Activated CD8-positive, alpha-beta T cell treated with anti-CD3 and anti-CD28 coated beads for 36 hours (primary cell): ENCODE results near the gene CATSPERD. TPM values are rescaled to one million over a fixed set of nuclear protein-coding genes. Genes with fewer than 3 reads are reported as not detected.

Source experiments
- ATAC-seq: fragments of 200-7000 bp; cut with Tn5 transposase; one replicate; pipeline ENCODE4 v1.10.0; 2021; ENCODE audit warnings: mild to moderate bottlenecking, moderate library complexity
- CTCF ChIA-PET: fragments of 350-600 bp; sonication (Branson Sonifier 250); formaldehyde crosslinking; loops from one replicate; lab custom pipeline; 2021; ENCODE audit warnings: antibody characterized with exemption; lab: Charles Lee
- POLR2A ChIA-PET: fragments of 350-600 bp; sonication (Branson Sonifier 250); formaldehyde crosslinking; loops from one replicate; lab custom pipeline; 2021; ENCODE audit warnings: antibody characterized with exemption; lab: Charles Lee
- DNase-seq: peaks from one replicate; pipeline ENCODE4 v3.0.0-alpha.2; 2020
- H3K27ac Mint-ChIP-seq: one replicate; pipeline ENCODE4 v1.8.0; 2021; ENCODE audit warnings: mild to moderate bottlenecking, mixed read lengths
- H3K27me3 Mint-ChIP-seq: one replicate; pipeline ENCODE4 v1.8.0; 2021; ENCODE audit warnings: mixed read lengths
- H3K36me3 Mint-ChIP-seq: one replicate; pipeline ENCODE4 v1.8.0; 2021; ENCODE audit warnings: low read depth, mixed read lengths
- H3K4me1 Mint-ChIP-seq: one replicate; pipeline ENCODE4 v1.8.0; 2021; ENCODE audit warnings: low read depth, mixed read lengths
- H3K4me3 Mint-ChIP-seq: one replicate; pipeline ENCODE4 v1.8.0; 2021; ENCODE audit warnings: mild to moderate bottlenecking, moderate library complexity, mixed read lengths
- H3K9me3 Mint-ChIP-seq: one replicate; pipeline ENCODE4 v1.8.0; 2021; ENCODE audit warnings: mixed read lengths
- intact Hi-C: fragments of 100-400 bp; cut with micrococcal nuclease; formaldehyde crosslinking; loops from one replicate; pipeline ENCODE4 v1.10.0; 2022
- total RNA-seq, 2 experiments: library from RNA; stranded (reverse); gene quantifications; one replicate each; pipeline ENCODE4 v1.2.3, GENCODE V29; 2021
- TF ChIP-seq, protein P1 (sequence below): fragments of 200-600 bp; IDR thresholded peaks from one replicate; pipeline ENCODE4 v1.8.0; 2022; ENCODE audit warnings: antibody characterized with exemption, mild to moderate bottlenecking

The CATSPERD gene
- total RNA-seq, 2 experiments from 2014 or later: not detected

DNA sequence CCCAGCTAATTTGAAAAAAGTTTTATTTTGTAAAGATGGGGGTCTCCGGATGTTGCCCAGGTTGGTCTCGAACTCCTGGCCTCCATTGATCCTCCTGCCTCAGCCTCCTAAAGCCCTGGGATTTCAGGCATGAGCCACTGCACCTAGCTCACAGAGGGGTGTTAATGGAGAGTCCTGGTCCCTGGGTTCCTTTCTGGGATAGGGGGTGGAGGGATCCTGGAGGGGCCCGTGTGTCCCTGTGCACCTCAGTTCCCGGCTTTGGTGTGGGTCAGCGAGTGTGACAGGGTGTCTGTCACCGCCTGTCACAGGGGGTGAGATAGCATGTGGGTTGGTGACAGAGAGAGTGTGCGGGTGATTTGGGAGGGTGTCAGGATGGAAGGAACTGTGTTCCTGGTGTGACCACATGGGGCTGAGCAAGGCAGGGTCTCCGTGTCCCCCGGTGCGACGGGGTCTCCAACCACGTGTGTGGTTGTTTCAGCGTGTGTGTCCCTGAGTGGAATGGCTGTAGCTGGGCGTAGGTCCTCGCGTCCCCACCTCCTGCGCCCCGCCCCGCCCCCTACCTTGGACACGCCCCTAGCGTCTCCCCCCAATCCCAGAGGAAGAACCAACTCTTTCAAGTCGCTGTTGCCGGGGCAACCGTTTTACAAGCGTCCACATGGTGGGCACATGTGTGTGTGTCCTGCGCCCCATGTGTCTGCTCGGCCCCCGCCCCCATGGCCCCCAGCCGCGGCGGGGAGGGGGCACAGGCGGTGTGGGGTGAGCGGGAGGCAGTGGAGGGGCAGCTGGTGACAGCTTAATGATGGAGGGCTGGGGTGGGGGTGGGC lies 81.6 kb downstream of the CATSPERD start:
- peak; percentile 64 for DNase-seq
- H3K27me3 Mint-ChIP-seq: peaks cover 29% of the 10 kb centered on the region

DNA sequence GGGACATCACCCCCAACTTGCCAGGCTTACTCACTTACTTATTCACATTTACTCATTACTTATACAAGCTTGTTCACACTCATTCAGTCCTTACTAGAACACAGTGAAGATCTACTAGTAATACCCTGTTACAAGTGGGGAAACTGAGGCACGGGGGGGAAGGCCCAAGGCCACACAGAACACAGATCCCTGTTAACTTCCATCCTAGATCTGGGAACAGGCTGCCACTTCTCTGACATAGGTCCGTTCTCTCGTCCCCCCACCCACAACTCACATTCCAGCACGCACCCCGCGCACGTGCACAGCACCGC lies 83.0 kb downstream of the CATSPERD start:
- no peak overlapping the region for H3K27ac Mint-ChIP-seq
- POLR2A ChIA-PET: interaction anchor here (1.1 to 5.3 kb wide), 5 partner anchors 9 to 468 kb away, joined by 3 to 31 read pairs (median 3); partner anchors contain the start of gene DUS3L
- TF ChIP-seq, protein P1, sequence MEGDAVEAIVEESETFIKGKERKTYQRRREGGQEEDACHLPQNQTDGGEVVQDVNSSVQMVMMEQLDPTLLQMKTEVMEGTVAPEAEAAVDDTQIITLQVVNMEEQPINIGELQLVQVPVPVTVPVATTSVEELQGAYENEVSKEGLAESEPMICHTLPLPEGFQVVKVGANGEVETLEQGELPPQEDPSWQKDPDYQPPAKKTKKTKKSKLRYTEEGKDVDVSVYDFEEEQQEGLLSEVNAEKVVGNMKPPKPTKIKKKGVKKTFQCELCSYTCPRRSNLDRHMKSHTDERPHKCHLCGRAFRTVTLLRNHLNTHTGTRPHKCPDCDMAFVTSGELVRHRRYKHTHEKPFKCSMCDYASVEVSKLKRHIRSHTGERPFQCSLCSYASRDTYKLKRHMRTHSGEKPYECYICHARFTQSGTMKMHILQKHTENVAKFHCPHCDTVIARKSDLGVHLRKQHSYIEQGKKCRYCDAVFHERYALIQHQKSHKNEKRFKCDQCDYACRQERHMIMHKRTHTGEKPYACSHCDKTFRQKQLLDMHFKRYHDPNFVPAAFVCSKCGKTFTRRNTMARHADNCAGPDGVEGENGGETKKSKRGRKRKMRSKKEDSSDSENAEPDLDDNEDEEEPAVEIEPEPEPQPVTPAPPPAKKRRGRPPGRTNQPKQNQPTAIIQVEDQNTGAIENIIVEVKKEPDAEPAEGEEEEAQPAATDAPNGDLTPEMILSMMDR: no peak
- H3K4me1 Mint-ChIP-seq: peaks cover 22% of the 10 kb centered on the region
- DNase-seq (no peak), ATAC-seq (no peak)
- H3K27me3 Mint-ChIP-seq: peaks cover 28% of the 10 kb centered on the region
- H3K36me3 Mint-ChIP-seq: no peaks in the 10 kb centered on the region
- intact Hi-C loops: loop anchor here (10.0 kb wide), 1 partner anchor 101 kb away; the partner anchor contains the start of genes NDUFA11 and VMAC
- CTCF ChIA-PET: interaction anchor here (0.9 to 2.4 kb wide), 57 partner anchors 9 to 322 kb away, joined by 3 to 57 read pairs (median 5); partner anchors contain the start of genes CATSPERD, DUS3L, FUT6 and LONP1
- H3K4me3 Mint-ChIP-seq: peak overlapping the region; percentile 51
- no peaks in the 10 kb centered on the region for H3K9me3 Mint-ChIP-seq

More for the DNA sequence above, 81.6 kb downstream of the CATSPERD start:
- H3K27ac Mint-ChIP-seq: no peak overlapping the region
- ChIA-PET POLR2A (interaction anchor here (1.3 to 5.3 kb wide), 2 partner anchors 12 to 26 kb away, joined by 6 to 31 read pairs; partner anchors contain the start of gene DUS3L), CTCF (interaction anchor here (1.2 to 1.8 kb wide), 2 partner anchors 9 to 101 kb away, joined by 3 to 4 read pairs; partner anchors contain the start of gene NDUFA11)
- no peaks in the 10 kb centered on the region for H3K36me3 Mint-ChIP-seq
- TF ChIP-seq, protein P1: no peak
- no peak overlapping the region for H3K4me3 Mint-ChIP-seq
- no peaks in the 10 kb centered on the region for H3K9me3 Mint-ChIP-seq
- H3K4me1 Mint-ChIP-seq: peaks cover 22% of the 10 kb centered on the region
- ATAC-seq: no peak
- intact Hi-C loops: loop anchor here (10.0 kb wide), 1 partner anchor 103 kb away; the partner anchor contains the start of genes NDUFA11 and VMAC

DNA sequence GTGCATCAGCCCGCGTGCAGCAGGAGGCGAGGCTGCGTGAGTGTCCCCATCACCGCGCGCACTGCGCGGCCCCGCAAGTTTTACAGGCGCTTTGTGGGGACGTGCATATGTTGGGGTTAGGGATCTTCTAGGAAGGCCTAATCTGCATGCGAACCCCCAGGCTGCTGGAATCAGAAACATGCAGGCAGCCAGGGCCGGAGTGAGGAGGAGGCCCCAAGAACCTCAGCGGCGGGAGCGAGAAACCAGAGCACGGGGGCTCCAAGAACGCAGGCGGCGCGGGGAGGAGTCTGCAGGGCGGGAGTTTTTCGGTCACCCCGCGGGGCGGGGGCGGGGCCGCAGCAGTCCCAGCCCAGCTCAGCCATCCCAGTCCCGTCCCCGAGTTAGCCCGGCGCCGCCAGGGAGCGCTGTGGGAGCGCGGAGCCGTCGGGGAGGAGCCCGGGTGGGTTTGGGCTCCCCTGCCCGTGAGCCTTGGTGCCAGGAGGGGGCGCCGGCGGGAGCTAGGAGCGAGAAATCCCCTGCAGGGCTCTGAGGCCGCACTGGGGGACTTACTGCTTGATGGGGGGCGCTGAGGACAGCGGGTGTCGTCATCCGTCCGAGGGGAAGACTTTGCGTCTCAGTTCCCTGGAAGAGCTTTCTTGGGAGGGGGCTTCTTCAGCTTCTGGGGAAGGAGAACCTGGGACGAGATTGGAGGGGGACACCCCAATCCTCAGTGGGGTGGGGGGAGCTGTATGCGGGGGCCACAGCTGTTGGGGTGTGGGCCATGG lies 83.5 kb downstream of the CATSPERD start:
- ATAC-seq (peak; percentile 98), DNase-seq (peak; percentile 96)
- POLR2A ChIA-PET: interaction anchor here (0.6 to 5.3 kb wide), 13 partner anchors 8 to 467 kb away, joined by 3 to 31 read pairs (median 4); partner anchors contain the start of genes DUS3L and NDUFA11
- TF ChIP-seq, protein P1: peak; percentile 93
- Mint-ChIP-seq H3K4me1 (peaks cover 22% of the 10 kb centered on the region), H3K27me3 (peaks cover 25% of the 10 kb centered on the region), H3K4me3 (peak overlapping the region; percentile 69), H3K27ac (peak overlapping the region; percentile 76), H3K9me3 (no peaks in the 10 kb centered on the region), H3K36me3 (no peaks in the 10 kb centered on the region)
- CTCF ChIA-PET: interaction anchor here (0.7 to 2.4 kb wide), 71 partner anchors 8 to 866 kb away, joined by 3 to 57 read pairs (median 4); partner anchors contain the start of genes CATSPERD, DUS3L, FUT5 and FUT6
- intact Hi-C loops: loop anchor here (10.0 kb wide), 1 partner anchor 101 kb away; the partner anchor contains the start of genes NDUFA11 and VMAC

DNA sequence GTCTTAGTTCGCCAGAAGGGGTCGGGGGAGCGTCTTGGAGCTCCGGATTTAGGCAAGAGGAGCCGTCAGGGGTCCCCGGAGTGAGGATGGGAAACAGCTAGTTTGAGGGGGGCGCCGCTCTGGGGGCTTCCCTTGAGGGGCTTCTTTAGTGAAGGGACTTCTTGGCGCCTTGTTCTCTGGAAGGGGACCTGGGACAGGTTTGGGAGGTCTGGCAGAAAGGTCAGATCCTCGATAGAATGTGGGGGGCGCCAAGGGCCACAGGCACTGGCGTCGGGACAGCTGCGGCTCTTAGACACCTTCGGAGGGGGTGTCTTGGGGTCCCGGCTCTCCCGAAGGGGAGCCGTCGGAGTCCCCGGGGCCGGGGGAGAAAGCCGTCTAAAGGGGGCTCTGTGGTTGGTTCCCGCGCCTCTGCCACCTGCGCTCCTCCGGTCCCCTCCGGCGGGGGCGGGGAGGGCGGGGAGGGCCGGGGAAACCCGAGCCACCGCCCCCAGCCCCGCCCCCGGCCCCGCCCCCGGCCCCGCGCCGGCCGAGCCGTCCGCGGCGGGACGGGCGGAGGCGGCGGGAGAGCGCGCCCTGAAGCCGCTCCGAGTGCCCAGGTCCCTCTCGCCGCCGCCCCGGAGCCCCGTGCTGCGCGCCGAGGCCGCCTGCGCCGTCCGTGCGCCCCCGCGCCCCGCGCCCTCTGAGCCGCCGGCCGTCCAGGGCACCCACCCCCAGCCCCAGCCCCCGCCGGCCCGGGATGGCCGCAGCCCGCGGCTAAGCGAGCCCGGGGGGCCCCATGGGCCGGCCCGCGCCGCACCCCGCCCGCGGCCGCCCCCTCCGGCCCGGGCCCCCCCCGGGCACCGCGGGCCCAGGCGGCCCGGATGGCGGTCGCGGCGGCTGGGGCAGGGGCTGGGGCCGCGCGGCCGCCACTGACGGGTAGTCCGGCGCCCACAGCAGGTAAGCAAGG lies 84.4 kb downstream of the CATSPERD start, which contains the start of gene NRTN:
NRTN (plus strand) TSS at position 552 of the 946 bp plus-strand sequence. CDS start 19,099 bp downstream, outside the sequence.
- Mint-ChIP-seq H3K4me3 (peak within 1 kb of the TSS; percentile 69), H3K27ac (peak within 1 kb of the TSS; percentile 76), H3K36me3 (no peaks in the 10 kb centered on the region), H3K4me1 (peaks cover 22% of the 10 kb centered on the region), H3K9me3 (no peaks in the 10 kb centered on the region), H3K27me3 (peaks cover 20% of the 10 kb centered on the region)
- CTCF ChIA-PET: interaction anchor here (0.7 to 2.4 kb wide), 70 partner anchors 8 to 867 kb away, joined by 3 to 57 read pairs (median 4); partner anchors contain the start of genes CATSPERD, DUS3L, FUT5 and FUT6
- no peak for ATAC-seq
- TF ChIP-seq, protein P1: no peak
- POLR2A ChIA-PET: interaction anchor here (0.6 to 5.3 kb wide), 13 partner anchors 7 to 466 kb away, joined by 3 to 31 read pairs (median 4); partner anchors contain the start of genes DUS3L and NDUFA11
- DNase-seq: peak; percentile 58
- intact Hi-C loops: loop anchor here (10.0 kb wide), 1 partner anchor 100 kb away; the partner anchor contains the start of genes NDUFA11 and VMAC
